Right cardiac atrium (tissue), 5 donors: Measurements from ENCODE around the gene AGBL1. TPM values are rescaled to one million over a fixed set of nuclear protein-coding genes. Genes with fewer than 3 reads are reported as not detected.

ENCODE experiments used
- ATAC-seq, 2 donors: fragments of 200-7000 bp; cut with Tn5 transposase; one replicate each; pipeline versions ENCODE4 v1.8.0 to v1.9.1; 2020; ENCODE audit warnings: moderate library complexity in 2 of 2, mild to moderate bottlenecking in 1 of 2
- DNase-seq, 3 donors: peaks; one replicate each; pipeline ENCODE4 v3.0.0-alpha.2; 2020
- H3K27ac ChIP-seq: one replicate; pipeline ENCODE4 v1.5.1; 2013; ENCODE audit warnings: mild to moderate bottlenecking, low read length, control low read depth, moderate library complexity
- H3K27me3 ChIP-seq: one replicate; pipeline ENCODE4 v1.6.1; 2013; ENCODE audit not compliant: control insufficient read depth, insufficient read depth
- H3K4me1 ChIP-seq: one replicate; pipeline ENCODE4 v1.6.1; 2013; ENCODE audit warnings: low read length; ENCODE audit not compliant: control insufficient read depth, insufficient read depth
- H3K4me3 ChIP-seq: one replicate; pipeline ENCODE4 v1.5.1; 2013; ENCODE audit warnings: low read length, control low read depth
- H3K9me3 ChIP-seq: one replicate; pipeline ENCODE4 v1.6.1; 2013; ENCODE audit warnings: low read length; ENCODE audit not compliant: control insufficient read depth
- WGBS: extraction: QIAGEN DNeasy Blood & Tissue Kit; methylation state at CpG from one replicate; pipeline ENCODE4 v1.1.7; 2013; 5-methylcytosine and 5-hydroxymethylcytosine counted together
- intact Hi-C, 4 donors: fragments of 100-400 bp; cut with DNase I; formaldehyde crosslinking; loops; one replicate each; pipeline versions ENCODE4 v1.11.0 to v1.14.0; 2022 to 2023
- polyA plus RNA-seq: library from polyadenylated mRNA; stranded (reverse); fragments of 200-250 nt; gene quantifications from one replicate; pipeline ENCODE4 v1.2.3, GENCODE V29; 2013
- total RNA-seq, 4 donors: library from RNA; stranded (reverse); fragmentation: NEBNext Ultra II Directional; extraction: Animal tissue kit (Norgen Biotek cat#: 25700); gene quantifications; one replicate each; pipeline ENCODE4 v1.2.1, GENCODE V29; 2021
- donor health status: healthy with polysubstance abuse.
- donor health status: DM: no; HTN: yes; CAD: no.
- donor health status: DM: no; HTN: no; CAD: no.
- donor health status: DM: no; HTN: yes; CAD: no; lungs with severe emphysema.
- donor health status: DM: yes; HTN: yes; CAD: no.

The AGBL1 gene
- total and polyA plus RNA-seq, 5 donors: not detected

- H3K27ac ChIP-seq: no peak overlapping the region
- WGBS: 72% methylated on average over 2 of the region's 2 CpGs
- intact Hi-C loops: no loop called here
- no peaks in the 10 kb centered on the region for H3K27me3 ChIP-seq
- H3K9me3 ChIP-seq: no peaks in the 10 kb centered on the region
- no peaks in the 10 kb centered on the region for H3K4me1 ChIP-seq
- no peak for DNase-seq
- H3K4me3 ChIP-seq: no peak overlapping the region
- no peak for ATAC-seq
Measured at GRCh38 chr15:86296769-86297168, 217.1 kb downstream of the AGBL1 start.

GRCh38 chr15:86300390-86301125 lies 220.9 kb downstream of the AGBL1 start:
- 65% methylated on average over 4 of the region's 4 CpGs for WGBS

GRCh38 chr15:86311568-86312280 lies 232.1 kb downstream of the AGBL1 start:
- H3K9me3 ChIP-seq: no peaks in the 10 kb centered on the region
- WGBS: 85% methylated on average over 9 of the region's 9 CpGs
- DNase-seq: no peak
- H3K4me1 ChIP-seq: no peaks in the 10 kb centered on the region
- no peak overlapping the region for H3K27ac ChIP-seq
- intact Hi-C loops: no loop called here
- no peak overlapping the region for H3K4me3 ChIP-seq
- no peak for ATAC-seq
- no peaks in the 10 kb centered on the region for H3K27me3 ChIP-seq

More at GRCh38 chr15:86300390-86301125, 220.9 kb downstream of the AGBL1 start:
- no peaks in the 10 kb centered on the region for H3K9me3 ChIP-seq
- no peak overlapping the region for H3K27ac ChIP-seq
- H3K4me3 ChIP-seq: no peak overlapping the region
- H3K27me3 ChIP-seq: no peaks in the 10 kb centered on the region
- intact Hi-C loops: no loop called here
- H3K4me1 ChIP-seq: no peaks in the 10 kb centered on the region
- DNase-seq (no peak), ATAC-seq (no peak)

- ATAC-seq: no peak
- 71% methylated on average over 4 of the region's 4 CpGs for WGBS
- H3K9me3 ChIP-seq: no peaks in the 10 kb centered on the region
- no peaks in the 10 kb centered on the region for H3K4me1 ChIP-seq
- H3K27me3 ChIP-seq: no peaks in the 10 kb centered on the region
- H3K27ac ChIP-seq: no peak overlapping the region
- no peak overlapping the region for H3K4me3 ChIP-seq
- intact Hi-C loops: no loop called here
- DNase-seq: no peak
Measured at GRCh38 chr15:86312486-86312885, 232.8 kb downstream of the AGBL1 start.

GRCh38 chr15:86316216-86316615 lies 236.5 kb downstream of the AGBL1 start:
- intact Hi-C loops: no loop called here
- no peak for DNase-seq
- 45% methylated on average over 8 of the region's 8 CpGs for WGBS
- ATAC-seq: no peak
- Histone ChIP-seq H3K27me3 (no peaks in the 10 kb centered on the region), H3K4me1 (no peaks in the 10 kb centered on the region), H3K4me3 (no peak overlapping the region), H3K27ac (no peak overlapping the region), H3K9me3 (no peaks in the 10 kb centered on the region)

GRCh38 chr15:86316726-86317383 lies 237.2 kb downstream of the AGBL1 start:
- intact Hi-C loops: no loop called here
- DNase-seq: no peak
- WGBS: 34% methylated on average over 6 of the region's 6 CpGs
- Histone ChIP-seq H3K4me1 (no peaks in the 10 kb centered on the region), H3K9me3 (no peaks in the 10 kb centered on the region), H3K27ac (no peak overlapping the region), H3K4me3 (no peak overlapping the region), H3K27me3 (no peaks in the 10 kb centered on the region)
- no peak for ATAC-seq

GRCh38 chr15:86317384-86317740 lies 237.7 kb downstream of the AGBL1 start:
- Histone ChIP-seq H3K4me1 (no peaks in the 10 kb centered on the region), H3K27ac (no peak overlapping the region), H3K4me3 (no peak overlapping the region), H3K9me3 (no peaks in the 10 kb centered on the region), H3K27me3 (no peaks in the 10 kb centered on the region)
- ATAC-seq: peak in 1 of 2 donors; percentile 36
- intact Hi-C loops: no loop called here
- WGBS: 41% methylated on average over 4 of the region's 4 CpGs
- DNase-seq: peak in 2 of 3 donors; percentile 16 to 22

- no peak overlapping the region for H3K4me3 ChIP-seq
- intact Hi-C loops: no loop called here
- no peak for ATAC-seq
Measured at GRCh38 chr15:86322629-86323028, 243.0 kb downstream of the AGBL1 start.

GRCh38 chr15:86327230-86327865 lies 247.7 kb downstream of the AGBL1 start:
- DNase-seq (no peak), ATAC-seq (no peak)
- Histone ChIP-seq H3K9me3 (peaks cover 7% of the 10 kb centered on the region), H3K27me3 (no peaks in the 10 kb centered on the region), H3K27ac (no peak overlapping the region), H3K4me3 (no peak overlapping the region), H3K4me1 (no peaks in the 10 kb centered on the region)
- intact Hi-C loops: no loop called here
- 59% methylated on average over 2 of the region's 2 CpGs for WGBS

More at GRCh38 chr15:86322629-86323028, 243.0 kb downstream of the AGBL1 start:
- no peak for DNase-seq
- no peak overlapping the region for H3K27ac ChIP-seq
- 45% methylated on average over 1 of the region's 1 CpG for WGBS
- H3K9me3 ChIP-seq: no peaks in the 10 kb centered on the region
- no peaks in the 10 kb centered on the region for H3K27me3 ChIP-seq
- no peaks in the 10 kb centered on the region for H3K4me1 ChIP-seq

- H3K27me3 ChIP-seq: no peaks in the 10 kb centered on the region
- H3K4me1 ChIP-seq: no peaks in the 10 kb centered on the region
- DNase-seq (no peak), ATAC-seq (no peak)
- H3K4me3 ChIP-seq: no peak overlapping the region
- no peak overlapping the region for H3K27ac ChIP-seq
- 60% methylated on average over 2 of the region's 2 CpGs for WGBS
- H3K9me3 ChIP-seq: peaks cover 7% of the 10 kb centered on the region
- intact Hi-C loops: no loop called here
Measured at GRCh38 chr15:86328658-86329057, 249.0 kb downstream of the AGBL1 start.
